HG03460 (cell line): Measurements from ENCODE around the gene FOXK2.
"Not testable (repeated sequence)": the region's sequence is repeated elsewhere in the genome, so short reads cannot be mapped to it uniquely, and the experiment has no call there.

Experiments used
- ATAC-seq: cut with Tn5 transposase; IDR thresholded peaks from one replicate; pipeline ENCODE4 v1.9.1; 2021; ENCODE audit not compliant: unreplicated experiment

FOXK2 gene

DNA sequence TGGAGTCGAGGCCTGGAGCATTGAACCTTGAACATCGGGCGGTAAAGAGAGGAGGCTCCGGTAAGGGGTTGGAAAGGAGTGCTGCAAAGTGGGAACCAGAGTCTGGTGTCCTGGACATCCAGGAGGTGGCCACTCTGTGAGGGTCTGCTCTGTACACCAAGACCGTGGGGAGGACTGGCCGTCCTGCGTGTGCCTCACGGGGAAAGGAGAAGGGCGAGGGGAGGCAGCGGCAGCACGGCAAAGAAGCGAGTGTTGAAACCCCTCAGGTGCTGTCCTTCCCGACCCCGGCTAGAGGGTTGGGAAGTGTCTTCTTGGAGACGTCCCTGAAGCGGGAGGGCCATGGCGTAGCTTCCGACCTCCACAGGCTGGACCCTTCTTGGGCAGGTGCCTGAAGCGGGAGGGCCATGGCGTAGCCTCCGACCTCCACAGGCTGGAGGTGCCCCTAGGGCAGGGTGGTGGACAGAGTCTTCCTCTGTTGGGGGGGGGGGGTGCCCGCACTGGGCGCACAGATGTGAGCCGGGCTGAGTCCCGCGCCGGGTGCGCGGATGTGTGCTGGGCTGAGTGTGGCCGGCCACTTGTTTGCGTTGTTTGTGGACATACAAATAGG, 42.0 kb downstream of the FOXK2 start:
- no peak for ATAC-seq

DNA sequence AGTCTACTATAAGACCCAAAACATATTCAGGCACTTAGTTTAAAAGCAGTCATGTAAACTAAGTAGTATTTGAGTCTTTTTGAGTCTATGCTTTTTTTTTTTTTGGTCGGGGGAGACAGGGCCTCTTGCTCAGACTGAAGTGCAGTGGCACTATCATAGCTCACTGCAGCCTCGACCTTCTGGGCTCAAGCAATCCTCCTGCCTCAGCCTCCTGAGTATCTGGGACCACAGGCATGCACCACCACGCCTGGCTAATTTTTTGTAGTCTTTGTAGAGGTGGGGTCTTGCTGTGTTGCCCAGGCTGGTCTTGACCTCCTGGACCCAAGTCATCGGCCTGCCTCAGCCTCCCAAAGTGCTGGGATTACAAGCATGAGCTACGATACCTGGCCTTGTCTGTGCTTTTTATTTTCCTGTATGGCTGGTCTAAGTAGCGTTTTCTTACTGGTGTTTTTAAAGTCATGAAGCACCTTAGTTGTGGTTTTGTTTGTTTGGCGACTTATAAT, 43.2 kb downstream of the FOXK2 start:
- not testable (repeated sequence) for ATAC-seq

DNA sequence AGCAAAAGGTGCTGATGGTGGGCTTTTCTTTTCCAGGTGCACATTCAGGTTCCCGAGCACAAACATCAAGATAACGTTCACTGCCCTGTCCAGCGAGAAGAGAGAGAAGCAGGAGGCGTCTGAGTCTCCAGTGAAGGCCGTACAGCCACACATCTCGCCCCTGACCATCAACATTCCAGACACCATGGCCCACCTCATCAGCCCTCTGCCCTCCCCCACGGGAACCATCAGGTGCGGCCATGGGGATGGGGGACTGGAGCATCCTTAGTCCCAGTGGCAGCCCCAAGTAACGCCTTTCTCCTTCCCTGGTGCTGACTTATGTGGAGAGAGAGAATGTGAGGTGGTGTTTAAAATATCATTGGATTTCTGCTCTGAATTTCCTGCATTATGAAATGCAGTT, 43.8 kb downstream of the FOXK2 start:
- no peak for ATAC-seq

DNA sequence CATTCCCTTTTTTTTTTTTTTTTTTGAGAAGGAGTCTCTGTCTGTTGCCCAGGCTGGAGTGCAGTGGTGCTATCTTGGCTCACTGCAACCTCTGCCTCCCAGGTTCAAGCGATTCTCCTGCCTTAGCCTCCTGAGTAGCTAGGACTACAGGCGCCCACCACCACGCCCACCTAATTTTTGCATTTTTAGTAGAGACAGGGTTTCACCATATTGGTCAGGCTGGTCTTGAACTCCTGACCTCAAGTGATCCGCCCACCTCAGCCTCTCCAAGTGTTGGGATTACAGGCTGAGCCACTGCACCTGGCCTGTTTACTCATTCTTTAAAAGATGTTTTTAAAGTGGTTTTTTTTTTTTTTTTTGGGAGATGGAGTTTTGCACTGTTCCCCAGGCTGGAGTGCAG, 44.2 kb downstream of the FOXK2 start:
- ATAC-seq = not testable (repeated sequence)

DNA sequence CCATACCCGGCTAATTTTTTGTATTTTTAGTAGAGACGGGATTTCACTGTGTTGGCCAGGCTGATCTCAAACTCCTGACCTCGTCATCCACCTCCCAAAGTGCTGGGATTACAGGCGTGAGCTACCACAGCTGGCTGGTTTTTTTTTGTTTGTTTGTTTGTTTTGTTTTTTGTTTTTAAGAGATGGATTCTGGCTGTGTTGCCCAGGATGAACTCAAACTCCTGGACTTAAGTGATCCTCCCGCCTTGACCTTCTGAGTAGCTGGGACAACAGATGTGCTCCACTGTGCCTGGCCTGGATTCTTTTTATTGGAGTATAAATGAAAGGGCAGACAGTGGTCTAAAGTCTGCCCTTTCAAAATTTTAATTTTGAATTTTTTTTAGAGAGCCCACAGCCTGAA, 44.7 kb downstream of the FOXK2 start:
- no peak for ATAC-seq

DNA sequence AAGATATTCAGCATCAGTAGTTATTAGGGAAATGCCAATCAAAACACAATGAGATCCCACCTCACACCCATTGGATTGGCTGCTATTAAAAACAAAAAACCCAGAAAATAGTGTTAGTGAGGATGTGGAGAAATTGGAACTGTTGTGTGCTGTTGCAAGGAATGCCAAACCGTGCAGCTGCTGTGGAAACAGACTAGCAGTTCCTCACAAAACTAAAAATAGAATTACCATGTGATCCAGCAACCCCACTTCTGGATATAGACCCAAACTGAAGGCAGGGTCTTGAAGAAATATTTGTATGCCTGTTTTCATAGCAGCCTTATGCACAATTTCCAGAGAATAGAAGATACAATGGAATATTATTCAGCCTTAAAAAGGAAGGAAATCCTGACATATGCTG, 46.0 kb downstream of the FOXK2 start:
- ATAC-seq = no peak

DNA sequence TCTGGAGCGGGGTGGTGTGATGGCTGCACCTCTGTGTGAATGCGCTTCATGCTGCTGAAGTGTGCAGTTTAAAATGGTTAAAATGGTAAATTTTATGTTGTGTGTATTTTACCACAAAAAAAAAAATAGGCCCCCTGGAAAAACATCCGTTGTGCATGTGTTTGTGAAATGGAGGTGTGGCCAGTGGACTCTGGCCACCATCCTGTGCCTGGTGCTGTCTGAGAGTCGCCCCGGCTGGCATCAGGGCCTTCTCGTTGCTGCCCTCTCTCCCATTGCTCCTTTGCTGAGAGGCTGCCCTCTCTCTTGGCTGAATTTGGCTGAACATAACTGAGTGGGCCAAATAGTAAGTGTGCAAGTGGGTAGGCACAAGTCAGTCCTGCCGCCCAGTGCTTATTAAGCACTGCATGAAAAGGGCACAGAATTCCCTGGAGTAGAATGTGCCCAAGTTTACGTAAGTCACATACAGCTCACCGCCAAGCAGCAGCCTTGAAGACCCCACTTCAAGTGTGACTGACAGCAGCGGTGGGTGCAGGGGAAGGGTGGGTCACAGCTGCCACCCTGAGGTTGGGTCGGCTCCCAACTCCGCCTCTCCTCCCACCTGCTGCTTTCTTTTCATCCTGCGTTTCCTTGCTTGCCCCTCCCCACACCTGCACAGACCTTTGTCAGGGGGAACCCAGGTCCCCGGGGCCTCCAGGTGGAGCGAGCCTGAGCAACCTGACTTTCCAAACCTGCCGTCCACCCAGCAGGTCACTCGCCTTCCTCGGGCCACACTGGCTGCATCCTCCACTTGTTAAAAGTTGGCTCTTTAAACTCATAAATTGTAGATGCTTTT, 46.8 kb downstream of the FOXK2 start:
- no peak for ATAC-seq

DNA sequence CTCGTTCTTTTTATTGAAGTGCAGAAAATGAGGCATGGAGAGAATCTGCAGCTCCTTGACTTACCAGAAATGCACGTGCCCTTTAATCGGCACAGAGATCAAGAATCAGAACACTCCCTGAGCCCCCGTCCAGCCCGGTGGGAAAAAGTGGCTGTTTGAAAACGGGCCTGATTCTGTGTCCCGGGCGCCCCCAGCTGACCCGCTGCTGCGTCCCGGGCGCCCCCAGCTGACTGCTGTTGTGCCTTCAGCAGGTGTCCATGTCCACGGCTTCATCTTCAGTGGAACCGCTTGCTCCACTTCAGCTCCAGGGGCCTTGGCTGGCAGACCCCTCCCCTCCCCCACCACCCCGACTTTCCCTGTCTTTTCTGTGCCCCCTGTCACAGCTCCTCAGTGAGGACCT, 47.8 kb downstream of the FOXK2 start:
- no peak for ATAC-seq

DNA sequence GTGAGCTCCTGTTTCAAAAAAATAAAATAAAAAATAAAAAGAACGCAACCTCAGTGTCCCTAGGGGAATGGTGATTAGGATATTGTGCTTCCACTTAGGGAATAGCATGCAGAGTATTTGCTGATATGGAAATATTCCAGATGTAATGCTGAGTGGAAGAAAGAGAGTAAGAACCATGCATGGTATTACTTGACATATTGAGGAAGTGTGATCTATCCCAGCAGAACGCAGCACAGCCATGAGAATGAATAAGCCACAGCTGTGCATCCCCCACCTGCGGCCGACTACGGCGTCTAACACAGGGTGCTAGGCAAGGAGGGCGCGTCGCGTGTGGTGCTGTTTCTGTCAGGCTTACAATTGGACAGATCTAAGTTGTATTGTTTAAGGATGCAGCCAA, 49.5 kb downstream of the FOXK2 start:
- ATAC-seq = no peak

DNA sequence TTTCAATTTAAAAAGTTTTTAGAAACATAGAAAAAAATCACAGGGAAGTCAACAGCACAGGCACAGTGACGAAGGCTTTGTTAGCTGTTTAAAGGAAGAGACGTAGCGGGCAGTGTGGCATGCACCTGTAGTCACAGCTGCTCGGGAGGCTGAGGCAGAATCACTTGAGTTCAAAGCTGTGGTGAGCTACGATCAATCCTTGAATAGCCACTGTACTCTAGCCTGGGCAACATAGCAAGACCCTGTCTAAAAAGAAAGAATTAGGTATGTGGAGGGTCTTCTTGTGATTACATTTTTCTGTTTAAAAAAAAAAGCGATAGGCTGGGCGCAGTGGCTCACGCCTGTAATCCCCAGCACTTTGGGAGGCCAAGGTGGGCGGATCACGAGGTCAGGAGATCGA, 50.1 kb downstream of the FOXK2 start:
- ATAC-seq = no peak

DNA sequence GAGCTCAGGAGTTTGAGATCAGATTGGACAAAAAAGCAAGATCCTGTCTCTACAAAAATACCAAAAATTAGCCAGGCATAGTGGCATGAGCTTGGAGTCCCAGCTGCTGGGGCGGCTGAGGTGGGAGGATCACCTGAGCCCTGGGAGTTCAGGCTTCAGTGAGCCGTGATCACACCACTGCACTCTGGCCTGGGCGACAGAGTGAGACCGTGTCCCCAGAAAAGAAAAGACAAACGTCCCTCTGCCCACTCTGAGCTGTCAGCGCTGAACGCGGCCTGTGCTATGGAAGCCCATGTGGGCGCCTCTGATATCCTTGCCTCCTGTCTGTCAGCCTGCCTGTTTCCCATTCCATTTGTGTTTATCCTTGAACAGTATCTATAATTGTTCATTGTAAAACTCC, 50.7 kb downstream of the FOXK2 start:
- ATAC-seq = no peak

DNA sequence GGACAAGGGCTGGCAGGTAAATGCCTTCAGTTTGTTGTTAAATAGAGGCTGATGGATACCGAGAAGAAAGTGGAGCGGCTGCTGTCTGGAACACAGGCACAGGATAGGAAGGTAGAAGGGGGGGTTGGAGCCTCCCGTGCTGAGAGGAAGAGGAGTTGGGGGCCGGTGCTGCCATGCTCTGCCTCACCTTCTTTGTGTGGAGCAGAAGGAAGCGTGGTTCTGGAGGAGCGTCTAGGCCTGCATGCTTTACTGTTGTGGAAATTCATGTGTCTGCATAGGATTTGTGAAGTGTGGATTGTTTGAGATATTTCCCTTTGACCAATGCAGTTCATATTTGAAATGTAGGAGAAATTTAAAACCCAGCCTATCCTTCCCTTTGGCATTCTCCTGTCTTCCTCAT, 52.3 kb downstream of the FOXK2 start:
- ATAC-seq = no peak

DNA sequence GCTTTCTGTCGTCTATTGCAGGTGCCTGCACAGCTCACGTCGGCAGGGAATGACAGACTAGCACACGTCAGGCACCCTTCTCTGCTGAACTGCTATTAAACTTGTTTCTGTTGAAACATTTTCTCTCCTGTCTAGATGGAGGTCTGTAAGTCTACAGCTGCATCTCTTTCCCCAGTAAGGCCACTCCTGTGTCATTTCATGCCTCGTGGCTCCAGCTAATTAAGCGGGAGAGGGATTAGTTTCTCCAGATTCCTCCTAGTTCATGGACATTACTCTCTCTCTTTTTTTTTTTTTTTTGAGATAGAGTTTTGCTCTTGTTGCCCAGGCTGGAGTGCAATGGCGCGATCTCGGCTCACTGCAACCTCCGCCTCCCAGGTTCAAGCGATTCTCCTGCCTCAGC, 54.5 kb downstream of the FOXK2 start:
- no peak for ATAC-seq

DNA sequence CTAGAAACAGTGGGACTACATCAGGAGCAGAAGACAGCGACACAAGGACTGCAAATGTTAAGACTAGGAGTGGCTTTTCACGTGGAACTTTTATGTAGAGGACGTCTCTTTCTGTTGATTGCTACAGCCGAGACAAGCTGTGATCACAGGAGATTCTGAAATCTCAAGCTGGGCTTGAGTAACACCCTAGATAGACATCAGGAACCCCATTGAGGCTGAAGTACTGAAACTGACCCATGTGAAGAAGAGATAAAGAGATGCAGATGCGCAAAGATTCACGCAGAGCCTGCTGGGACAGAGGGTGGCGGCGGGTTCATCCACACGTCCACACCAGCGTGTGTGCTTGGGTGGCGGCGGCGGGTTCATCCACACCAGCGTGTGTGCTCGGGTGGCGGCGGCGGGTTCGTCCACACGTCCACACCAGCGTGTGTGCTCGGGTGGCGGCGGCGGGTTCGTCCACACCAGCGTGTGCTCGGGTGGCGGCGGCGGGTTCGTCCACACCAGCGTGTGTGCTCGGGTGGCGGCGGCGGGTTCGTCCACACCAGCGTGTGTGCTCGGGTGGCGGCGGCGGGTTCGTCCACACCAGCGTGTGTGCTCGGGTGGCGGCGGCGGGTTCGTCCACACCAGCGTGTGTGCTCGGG, 56.2 kb downstream of the FOXK2 start:
- not testable (repeated sequence) for ATAC-seq

DNA sequence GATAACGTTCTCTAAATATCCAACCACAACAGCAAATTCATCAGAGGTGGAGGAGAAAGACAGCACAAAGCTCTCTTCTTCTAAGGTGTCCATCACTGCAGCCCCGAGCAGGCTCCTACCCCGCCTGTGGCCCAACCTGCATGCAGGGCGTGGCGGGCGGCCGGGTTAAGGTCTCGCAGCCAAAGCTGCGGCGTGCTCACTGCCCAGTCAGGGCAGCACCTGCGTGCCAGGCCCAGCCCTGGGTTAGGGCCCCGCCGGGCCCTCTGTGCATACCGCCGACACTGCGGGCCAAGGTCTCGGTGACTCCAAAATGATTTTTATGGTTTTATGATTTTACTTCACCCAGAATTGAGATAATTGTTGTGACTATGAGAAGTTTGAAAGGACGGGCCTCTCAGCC, 57.8 kb downstream of the FOXK2 start:
- no peak for ATAC-seq

DNA sequence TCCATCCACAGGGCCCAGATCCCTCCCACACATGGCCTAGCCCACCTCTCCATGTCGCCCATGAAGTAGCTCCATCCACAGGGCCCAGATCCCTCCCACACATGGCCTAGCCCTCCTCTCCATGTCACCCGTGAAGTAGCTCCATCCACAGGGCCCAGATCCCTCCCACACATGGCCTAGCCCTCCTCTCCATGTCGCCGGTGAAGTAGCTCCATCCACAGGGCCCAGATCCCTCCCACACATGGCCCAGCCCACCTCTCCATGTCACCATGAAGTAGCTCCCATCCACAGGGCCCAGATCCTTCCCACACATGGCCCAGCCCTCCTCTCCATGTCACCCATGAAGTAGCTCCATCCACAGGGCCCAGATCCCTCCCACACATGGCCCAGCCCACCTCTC, 60.4 kb downstream of the FOXK2 start:
- ATAC-seq = not testable (repeated sequence)

DNA sequence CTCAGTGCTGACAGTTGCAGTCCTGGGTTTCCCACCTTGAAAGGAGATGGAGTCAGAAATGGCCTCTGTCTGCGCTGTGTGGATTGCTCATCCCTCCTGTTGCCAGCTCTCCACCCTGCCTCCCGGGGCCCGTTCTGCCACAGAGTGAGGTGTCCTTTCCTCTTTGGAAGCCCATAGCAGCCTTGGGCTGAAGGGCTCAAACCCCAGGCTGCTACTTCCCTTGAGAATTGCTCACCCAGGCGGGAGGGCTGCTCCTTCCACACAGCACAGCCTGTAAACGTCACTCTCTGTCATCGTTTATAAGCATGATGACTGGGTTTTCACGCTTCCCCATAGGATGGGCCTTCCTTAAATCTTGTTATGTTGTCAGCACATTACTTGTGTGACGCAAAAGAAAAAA, 62.7 kb downstream of the FOXK2 start:
- no peak for ATAC-seq

DNA sequence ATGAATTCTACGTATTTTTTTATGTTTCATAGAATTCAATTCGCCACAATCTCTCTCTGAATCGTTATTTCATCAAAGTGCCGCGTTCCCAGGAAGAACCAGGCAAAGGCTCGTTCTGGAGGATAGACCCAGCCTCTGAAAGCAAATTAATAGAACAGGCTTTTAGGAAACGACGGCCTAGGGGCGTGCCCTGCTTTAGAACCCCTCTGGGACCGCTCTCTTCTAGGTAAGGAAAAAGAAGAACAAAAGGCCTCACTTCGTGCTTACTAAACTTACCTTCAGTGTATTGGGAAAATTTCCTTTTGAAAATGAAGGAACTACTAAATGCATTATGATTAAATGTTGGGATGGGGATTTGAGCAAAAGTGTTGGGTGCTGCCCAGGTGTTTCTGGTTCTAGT, 63.2 kb downstream of the FOXK2 start:
- ATAC-seq = no peak

DNA sequence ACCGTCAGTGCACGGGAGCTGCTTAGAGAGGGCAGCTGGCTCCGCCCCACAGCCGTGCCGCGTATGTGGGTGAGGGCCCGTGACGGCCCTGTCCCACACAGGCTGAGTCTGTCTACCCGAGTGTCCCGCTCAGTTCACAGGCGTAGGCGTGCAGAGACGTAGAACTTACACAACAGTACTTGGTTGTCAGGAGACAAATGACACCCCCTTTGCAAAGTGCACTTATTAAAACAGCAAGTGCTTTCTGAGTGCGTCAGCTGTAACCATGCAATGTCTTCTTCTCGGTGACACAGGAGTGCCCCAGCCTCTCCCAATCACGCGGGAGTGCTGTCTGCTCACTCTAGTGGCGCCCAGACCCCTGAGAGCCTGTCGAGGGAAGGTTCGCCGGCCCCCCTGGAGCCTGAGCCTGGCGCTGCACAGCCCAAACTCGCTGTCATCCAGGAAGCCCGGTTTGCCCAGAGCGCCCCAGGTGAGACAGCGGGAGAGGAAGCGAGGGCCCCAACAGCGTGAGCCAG, 64.2 kb downstream of the FOXK2 start:
- ATAC-seq = no peak

DNA sequence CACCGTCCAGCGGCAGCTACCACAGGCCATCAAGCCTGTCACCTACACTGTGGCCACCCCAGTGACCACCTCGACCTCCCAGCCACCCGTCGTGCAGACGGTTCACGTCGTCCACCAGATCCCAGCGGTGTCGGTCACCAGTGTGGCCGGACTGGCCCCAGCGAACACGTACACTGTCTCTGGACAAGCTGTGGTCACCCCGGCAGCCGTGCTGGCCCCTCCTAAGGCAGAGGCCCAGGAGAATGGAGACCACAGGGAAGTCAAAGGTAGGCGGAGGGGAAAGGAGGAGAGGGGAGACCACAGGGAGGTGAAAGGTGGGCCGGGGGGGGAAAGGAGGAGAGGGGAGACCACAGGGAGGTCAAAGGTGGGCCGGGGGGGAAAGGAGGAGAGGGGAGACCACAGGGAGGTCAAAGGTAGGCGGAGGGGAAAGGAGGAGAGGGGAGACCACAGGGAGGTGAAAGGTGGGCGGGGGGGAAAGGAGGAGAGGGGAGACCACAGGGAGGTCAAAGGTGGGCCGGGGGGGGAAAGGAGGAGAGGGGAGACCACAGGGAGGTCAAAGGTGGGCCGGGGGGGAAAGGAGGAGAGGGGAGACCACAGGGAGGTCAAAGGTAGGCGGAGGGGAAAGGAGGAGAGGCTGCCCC, 66.5 kb downstream of the FOXK2 start:
- ATAC-seq = not testable (repeated sequence)

DNA sequence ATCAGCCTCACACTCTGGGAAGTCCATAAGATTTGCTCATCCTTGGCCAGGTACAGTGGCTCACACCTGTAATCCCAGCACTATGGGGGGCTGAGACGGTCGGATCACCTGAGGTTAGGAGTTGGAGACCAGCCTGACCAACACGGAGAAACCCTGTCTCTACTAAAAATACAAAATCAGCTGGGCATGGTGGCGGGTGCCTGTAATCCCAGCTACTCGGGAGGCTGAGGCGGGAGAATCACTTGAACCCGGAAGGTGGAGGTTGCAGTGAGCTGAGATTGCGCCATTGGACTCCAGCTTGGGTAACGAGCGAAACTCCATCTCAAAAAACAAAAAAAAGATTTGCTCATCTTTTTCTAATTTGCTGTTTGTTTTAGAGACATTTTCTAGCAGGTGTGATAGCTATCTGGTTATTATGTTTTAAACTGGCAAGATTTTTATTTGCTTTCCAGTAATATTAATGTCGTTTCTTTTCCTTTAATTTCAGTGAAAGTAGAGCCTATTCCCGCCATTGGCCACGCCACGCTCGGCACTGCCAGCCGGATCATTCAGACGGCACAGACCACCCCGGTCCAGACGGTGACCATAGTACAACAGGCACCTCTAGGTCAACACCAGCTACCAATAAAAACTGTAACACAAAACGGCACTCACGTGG, 67.2 kb downstream of the FOXK2 start:
- ATAC-seq = no peak
